AG04449 (cell line): ENCODE results near the gene PCDHA13.
"Not testable (repeated sequence)": the region's sequence is repeated elsewhere in the genome, so short reads cannot be mapped to it uniquely, and the experiment has no call there.

ENCODE experiments used
- CTCF ChIA-PET: fragments of 350-600 bp; formaldehyde crosslinking; extraction: SDS; loops from one replicate; lab custom pipeline; 2021; ENCODE audit warnings: antibody characterized with exemption; lab: Yijun Ruan, JAX
- POLR2A ChIA-PET: fragments of 400-600, 350-600 bp; formaldehyde crosslinking; extraction: SDS; loops from one replicate; lab custom pipeline; 2020; ENCODE audit warnings: antibody characterized with exemption, inconsistent platforms; lab: Yijun Ruan, JAX
- DNase-seq: peaks from one replicate; pipeline ENCODE4 v3.0.0-alpha.2; 2010; ENCODE audit warnings: low read depth, low spot score
- H3K4me3 ChIP-seq: 2 replicates; pipeline ENCODE4 v1.5.1; 2011; ENCODE audit warnings: low read depth, mild to moderate bottlenecking, control low read depth, low read length
- CTCF ChIP-seq: IDR thresholded peaks from one replicate; pipeline ENCODE4 v1.5.1; 2011; ENCODE audit warnings: mild to moderate bottlenecking, moderate library complexity, low read length, control low read depth, inconsistent platforms; ENCODE audit not compliant: insufficient read depth; ENCODE audit errors: missing control alignments

The PCDHA13 gene

GRCh38 chr5:140881889-140882590 is at the start of gene PCDHA13:
Gene PCDHA13, plus strand, starts transcription at chr5:140882124. Its CDS starts 145 bp downstream, at chr5:140882269.
- POLR2A ChIA-PET = no interaction called here
- CTCF ChIA-PET = no interaction called here
- H3K4me3 ChIP-seq = no peak within 1 kb of the TSS
- no peak for DNase-seq
- TF ChIP-seq CTCF = no peak

- POLR2A ChIA-PET = no interaction called here
- DNase-seq = no peak
- CTCF ChIA-PET = no interaction called here
- no peak within 1 kb of the TSS; the same call in 1 of the 2 replicates for H3K4me3 ChIP-seq
- TF ChIP-seq CTCF = no peak
These were observed 47.9 kb upstream of the PCDHA13 start, which contains the start of gene PCDHA7 for GRCh38 chr5:140833993-140834392. Gene PCDHA7, plus strand, starts transcription at chr5:140834269. Its CDS starts 115 bp downstream, at chr5:140834384.

GRCh38 chr5:140834439-140835008 is 47.4 kb upstream of the PCDHA13 start:
- H3K4me3 ChIP-seq, POLR2A ChIA-PET, CTCF ChIA-PET, DNase-seq: not testable (repeated sequence)

GRCh38 chr5:140835622-140836510 is 46.1 kb upstream of the PCDHA13 start:
- H3K4me3 ChIP-seq = no peak overlapping the region
- POLR2A ChIA-PET = no interaction called here
- CTCF ChIA-PET = no interaction called here
- DNase-seq = no peak
- TF ChIP-seq CTCF = no peak

GRCh38 chr5:140840978-140841962 is 40.7 kb upstream of the PCDHA13 start, which contains the start of gene PCDHA8:
Gene PCDHA8, plus strand, starts transcription at chr5:140841187. Its CDS starts 135 bp downstream, at chr5:140841322.
- CTCF ChIA-PET = no interaction called here
- no peak within 1 kb of the TSS for H3K4me3 ChIP-seq

More at GRCh38 chr5:140840978-140841962, 40.7 kb upstream of the PCDHA13 start, which contains the start of gene PCDHA8:
- POLR2A ChIA-PET = no interaction called here
- TF ChIP-seq CTCF = no peak
- no peak for DNase-seq
